ENCODE results near the gene PRSS38. TPM values are rescaled to one million over a fixed set of nuclear protein-coding genes. Genes with fewer than 3 reads are reported as not detected.

PRSS38 gene
- polyA plus RNA-seq, 1 donor (not counting 4 experiments of a cell fraction or from before 2014, with no cell fraction given) = not detected

DNA sequence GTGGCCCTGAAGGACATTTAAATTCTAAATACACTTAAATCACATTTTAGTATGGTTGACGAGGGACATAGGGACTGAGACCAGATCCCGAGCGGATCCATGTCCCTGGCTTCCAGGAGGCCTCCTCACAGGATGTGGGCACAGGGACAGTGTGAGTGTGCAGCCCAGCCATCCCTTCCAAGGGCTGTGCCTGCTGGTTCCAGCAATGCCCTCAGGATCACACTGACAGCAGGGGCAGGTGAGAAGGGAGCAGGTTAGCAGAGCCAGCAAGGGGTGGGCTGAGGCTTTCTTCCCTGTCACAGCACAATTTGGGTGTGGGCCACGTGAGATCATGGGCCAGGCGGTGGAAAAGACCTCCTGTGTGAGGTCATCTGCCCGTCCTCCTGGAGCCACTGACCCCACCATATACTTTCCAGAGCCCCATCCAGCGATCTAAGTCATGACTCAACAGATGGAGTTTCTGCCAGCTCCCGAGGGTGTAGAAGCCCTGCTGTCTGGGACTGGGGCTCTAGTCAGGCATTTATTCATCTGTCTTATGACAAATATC is 37.0 kb upstream of the PRSS38 start:
- dilution Hi-C loops (cut with MboI; ENCODE audit: extremely low pct_ligation_motif_present, low sequenced_read_pairs) = no loop called here
- Histone ChIP-seq H3K9ac (ENCODE audit: control insufficient read depth, extremely low read depth, insufficient read depth, low read length) (no peak overlapping the region), H3K4me2 (ENCODE audit: control insufficient read depth, extremely low read depth, insufficient read depth, low read depth, low read length) (no peak overlapping the region), H3K4me1 (ENCODE audit: control insufficient read depth, extremely low read depth, insufficient read depth, low read length) (no peaks in the 10 kb centered on the region), H3K27me3 (ENCODE audit: control insufficient read depth, extremely low read depth, insufficient read depth, low read length) (no peaks in the 10 kb centered on the region), H3K9me3 (ENCODE audit: control insufficient read depth, low read depth, low read length) (no peaks in the 10 kb centered on the region), H3K4me3 (ENCODE audit: control insufficient read depth in 2 of 3, extremely low read depth in 1 of 3, insufficient read depth in 2 of 3, low read depth in 1 of 3, low read length in 3 of 3) (no peak overlapping the region), H2AFZ (ENCODE audit: control insufficient read depth, low read length) (no peak overlapping the region), H3K79me2 (ENCODE audit: control insufficient read depth, insufficient read depth, low read length) (no peaks in the 10 kb centered on the region), H3K9me1 (ENCODE audit: control insufficient read depth, extremely low read depth, insufficient read depth, low read length) (no peaks in the 10 kb centered on the region), H4K20me1 (ENCODE audit: control insufficient read depth, extremely low read depth, insufficient read depth, low read length) (no peaks in the 10 kb centered on the region), H3K36me3 (ENCODE audit: control insufficient read depth in 2 of 2, extremely low read depth in 1 of 2, insufficient read depth in 2 of 2, low read length in 2 of 2) (peaks cover 8 to 10% of the 10 kb centered on the region in 2 experiments), H3K27ac (ENCODE audit: control insufficient read depth, insufficient read depth, low read length) (no peak overlapping the region)
- FAIRE-seq = no peak
- TF ChIP-seq CTCF (optimal IDR thresholded peaks at IDR 0.05 in 1 of 3, IDR thresholded peaks at IDR 0.05 in 1 of 3, conservative IDR thresholded peaks at IDR 0.05 in 1 of 3; ENCODE audit: extremely low read depth in 1 of 3, insufficient read depth in 2 of 3, low read length in 3 of 3) = no peak
- no peak for TF ChIP-seq EZH2 (IDR thresholded peaks at IDR 0.05; ENCODE audit: low read length)
- DNase-seq (ENCODE audit: low read depth, low spot score) = no peak

DNA sequence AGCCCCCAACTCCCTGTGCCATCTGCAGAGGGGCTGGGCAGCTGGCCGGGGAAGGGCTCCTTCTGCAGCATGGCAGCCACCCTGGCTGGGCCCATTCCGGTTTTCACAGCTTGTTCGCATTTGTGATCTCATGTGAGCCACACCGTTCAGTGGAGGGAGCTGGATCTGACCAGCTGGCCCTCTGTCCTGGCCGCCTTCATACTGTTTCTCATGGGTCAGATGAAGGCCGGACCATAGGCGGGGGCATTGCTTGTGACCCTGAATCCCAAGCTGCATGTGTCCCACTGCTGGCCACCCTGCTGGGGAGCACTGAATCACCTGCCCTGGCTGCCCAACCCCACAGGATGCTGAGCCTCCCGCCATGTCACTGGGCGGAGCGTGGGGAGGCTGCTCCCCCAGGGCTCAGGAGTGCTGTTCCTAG is 36.4 kb upstream of the PRSS38 start:
- no peak for TF ChIP-seq EZH2 (IDR thresholded peaks at IDR 0.05; ENCODE audit: low read length)
- no peak for TF ChIP-seq CTCF (optimal IDR thresholded peaks at IDR 0.05 in 1 of 3, IDR thresholded peaks at IDR 0.05 in 1 of 3, conservative IDR thresholded peaks at IDR 0.05 in 1 of 3; ENCODE audit: extremely low read depth in 1 of 3, insufficient read depth in 2 of 3, low read length in 3 of 3)
- H3K27me3 ChIP-seq (ENCODE audit: control insufficient read depth, extremely low read depth, insufficient read depth, low read length) = no peaks in the 10 kb centered on the region

More for the DNA sequence above, 36.4 kb upstream of the PRSS38 start:
- Histone ChIP-seq H2AFZ (ENCODE audit: control insufficient read depth, low read length) (no peak overlapping the region), H3K4me3 (ENCODE audit: control insufficient read depth in 2 of 3, extremely low read depth in 1 of 3, insufficient read depth in 2 of 3, low read depth in 1 of 3, low read length in 3 of 3) (no peak overlapping the region), H3K27ac (ENCODE audit: control insufficient read depth, insufficient read depth, low read length) (no peak overlapping the region), H3K9me3 (ENCODE audit: control insufficient read depth, low read depth, low read length) (no peaks in the 10 kb centered on the region), H3K79me2 (ENCODE audit: control insufficient read depth, insufficient read depth, low read length) (no peaks in the 10 kb centered on the region), H3K4me1 (ENCODE audit: control insufficient read depth, extremely low read depth, insufficient read depth, low read length) (no peaks in the 10 kb centered on the region), H3K4me2 (ENCODE audit: control insufficient read depth, extremely low read depth, insufficient read depth, low read depth, low read length) (no peak overlapping the region), H3K9ac (ENCODE audit: control insufficient read depth, extremely low read depth, insufficient read depth, low read length) (no peak overlapping the region), H3K9me1 (ENCODE audit: control insufficient read depth, extremely low read depth, insufficient read depth, low read length) (no peaks in the 10 kb centered on the region), H4K20me1 (ENCODE audit: control insufficient read depth, extremely low read depth, insufficient read depth, low read length) (no peaks in the 10 kb centered on the region), H3K36me3 (ENCODE audit: control insufficient read depth in 2 of 2, extremely low read depth in 1 of 2, insufficient read depth in 2 of 2, low read length in 2 of 2) (peaks cover 5 to 9% of the 10 kb centered on the region in 2 experiments)
- DNase-seq (ENCODE audit: low read depth, low spot score) (no peak), FAIRE-seq (no peak)
- dilution Hi-C loops (cut with MboI; ENCODE audit: extremely low pct_ligation_motif_present, low sequenced_read_pairs) = no loop called here
